22Rv1 (cell line): ENCODE data around the gene KDM4C.

Experiments used
- CTCF ChIP-seq: fragments of 450-650 bp; IDR thresholded peaks from 2 replicates; pipeline ENCODE4 v1.5.1; 2017; ENCODE audit warnings: mild to moderate bottlenecking
- ZFX ChIP-seq: fragments of 450-650 bp; IDR thresholded peaks from 2 replicates; pipeline ENCODE4 v1.6.1; 2017; ENCODE audit warnings: antibody characterized with exemption, borderline replicate concordance

GRCh38 chr9:7118633-7119032 lies 360.9 kb downstream of the KDM4C start:
- TF ChIP-seq CTCF (no peak), ZFX (no peak)
